HCT116 (cell line): ENCODE results near the gene KCNMB4. TPM values are rescaled to one million over a fixed set of nuclear protein-coding genes. Genes with fewer than 3 reads are reported as not detected.

Experiments
- ATAC-seq: fragments of 200-7000 bp; cut with Tn5 transposase; 2 replicates; pipeline ENCODE4 v1.9.1; 2020; ENCODE audit warnings: mild to moderate bottlenecking, moderate library complexity
- BruUV-seq: library from RNA; stranded (reverse); fragments of 400-500 nt; replicated peaks from 2 replicates; lab custom pipeline; 2021; lab: Mats Ljungman, UMichigan
- CTCF ChIA-PET: fragments of 300-600 bp; sonication (Branson Sonifier 250); formaldehyde crosslinking; loops from one replicate; lab custom pipeline; 2021; ENCODE audit warnings: antibody characterized with exemption; lab: Charles Lee
- POLR2A ChIA-PET: fragments of 300-600, 350-600 bp; sonication (Branson Sonifier 250); formaldehyde crosslinking; loops from one replicate; lab custom pipeline; 2021; ENCODE audit warnings: antibody characterized with exemption; lab: Charles Lee
- RAD21 ChIA-PET, 2 experiments: fragments of 300-600 bp; sonication (Branson Sonifier 250); formaldehyde crosslinking; loops; one replicate each; lab custom pipeline; 2023; ENCODE audit warnings: low total read pairs in 2 of 2; ENCODE audit not compliant: uncharacterized antibody in 2 of 2, unreplicated experiment in 2 of 2, low non-redundant PET in 1 of 2; lab: Charles Lee
- DNase-seq: peaks from one replicate; pipeline ENCODE4 v3.0.0-alpha.2; 2010; ENCODE audit warnings: low read depth, low spot score
- H2AFZ ChIP-seq: fragments of 200-600 bp; shearing (Covaris generic), sonication (generic); 2 replicates; pipeline ENCODE4 v1.6.1; 2017; ENCODE audit warnings: low read depth, mixed run types, mixed read lengths, antibody characterized with exemption, low read length; ENCODE audit not compliant: poor library complexity, severe bottlenecking
- H3K27ac ChIP-seq: 2 replicates; pipeline ENCODE4 v1.5.1; 2012; ENCODE audit warnings: low read depth, low read length
- H3K27me3 ChIP-seq: fragments of 200-600 bp; sonication (generic); 2 replicates; pipeline ENCODE4 v1.6.1; 2016; ENCODE audit warnings: mixed run types, low read length, mixed read lengths; ENCODE audit not compliant: insufficient read depth
- H3K36me3 ChIP-seq, 2 experiments: fragments of 200-500 bp in 1 of 2; fragments of 200-600 bp in 1 of 2; sonication (Bioruptor generic) in 1 of 2; sonication (generic) in 1 of 2; 2 replicates each; pipeline versions ENCODE4 v1.5.1 to v1.6.1; 2014 to 2016; ENCODE audit warnings: low read length in 2 of 2, inconsistent platforms in 1 of 2, mixed read lengths in 1 of 2, mixed run types in 1 of 2; ENCODE audit not compliant: insufficient read depth in 2 of 2, control insufficient read depth in 1 of 2
- H3K4me1 ChIP-seq, 2 experiments: fragments of 200-600 bp in 1 of 2; sonication (generic) in 1 of 2; 2 replicates each; pipeline versions ENCODE4 v1.5.1 to v1.6.1; 2012 to 2017; ENCODE audit warnings: low read length in 2 of 2, inconsistent platforms in 1 of 2, mild to moderate bottlenecking in 1 of 2, mixed read lengths in 1 of 2, mixed run types in 1 of 2, moderate library complexity in 1 of 2; ENCODE audit not compliant: insufficient read depth in 2 of 2, control insufficient read depth in 1 of 2
- H3K4me2 ChIP-seq: fragments of 200-600 bp; sonication (generic); 2 replicates; pipeline ENCODE4 v1.6.1; 2017; ENCODE audit warnings: mixed run types, low read length, mixed read lengths
- H3K4me3 ChIP-seq, 2 experiments: fragments of 200-600 bp in 1 of 2; sonication (generic) in 1 of 2; replicated peaks in 1 of 2; 2 replicates each; pipeline ENCODE4 v1.5.1; 2011 to 2016; ENCODE audit warnings: low read length in 2 of 2, control low read depth in 1 of 2, low read depth in 1 of 2, mild to moderate bottlenecking in 1 of 2, mixed read lengths in 1 of 2, mixed run types in 1 of 2
- H3K79me2 ChIP-seq: fragments of 200-600 bp; sonication (generic); 2 replicates; pipeline ENCODE4 v1.6.1; 2017; ENCODE audit warnings: mild to moderate bottlenecking, mixed run types, low read length, moderate library complexity, mixed read lengths; ENCODE audit not compliant: insufficient read depth
- H3K9ac ChIP-seq: fragments of 200-600 bp; sonication (generic); 2 replicates; pipeline ENCODE4 v1.6.1; 2016; ENCODE audit warnings: low read length, mixed read lengths
- H3K9me2 ChIP-seq: fragments of 200-600 bp; sonication (generic), shearing (Covaris generic); 2 replicates; pipeline ENCODE4 v1.6.1; 2017; ENCODE audit warnings: mixed run types, mild to moderate bottlenecking, moderate library complexity; ENCODE audit not compliant: insufficient read depth
- H3K9me3 ChIP-seq, 2 experiments: fragments of 200-500 bp in 1 of 2; fragments of 200-600 bp in 1 of 2; sonication (Bioruptor generic) in 1 of 2; sonication (generic) in 1 of 2; 2 replicates each; pipeline ENCODE4 v1.6.1; 2014 to 2017; ENCODE audit warnings: low read length in 2 of 2, mixed read lengths in 2 of 2, inconsistent platforms in 1 of 2, low read depth in 1 of 2, mild to moderate bottlenecking in 1 of 2, mixed run types in 1 of 2, moderate library complexity in 1 of 2; ENCODE audit not compliant: control insufficient read depth in 1 of 2, insufficient read depth in 1 of 2
- H4K20me1 ChIP-seq: fragments of 200-600 bp; sonication (generic), shearing (Covaris generic); 2 replicates; pipeline ENCODE4 v1.6.1; 2017; ENCODE audit warnings: mixed run types, mild to moderate bottlenecking, moderate library complexity; ENCODE audit not compliant: insufficient read depth
- CBX3 ChIP-seq: IDR thresholded peaks from 2 replicates; pipeline ENCODE4 v1.6.1; 2012; ENCODE audit warnings: low read depth
- CTCF ChIP-seq, 3 experiments: fragments of 200-600 bp in 1 of 3; sonication (generic) in 1 of 3; IDR thresholded peaks in 2 of 3; conservative IDR thresholded peaks in 1 of 3; 2 replicates each; pipeline ENCODE4 v1.5.1; 2012 to 2017; ENCODE audit warnings: low read depth in 2 of 3, low read length in 2 of 3, antibody characterized with exemption in 1 of 3, borderline replicate concordance in 1 of 3, control low read depth in 1 of 3, mild to moderate bottlenecking in 1 of 3, mixed read lengths in 1 of 3, mixed run types in 1 of 3, moderate library complexity in 1 of 3; ENCODE audit not compliant: insufficient read depth in 1 of 3
- EGR1 ChIP-seq: IDR thresholded peaks from 2 replicates; pipeline ENCODE4 v1.6.1; 2012; ENCODE audit warnings: low read depth
- ELF1 ChIP-seq: IDR thresholded peaks from 2 replicates; pipeline ENCODE4 v1.6.1; 2012; ENCODE audit warnings: low read depth, borderline replicate concordance
- EZH2 ChIP-seq: fragments of 200-600 bp; sonication (generic); IDR thresholded peaks from 2 replicates; pipeline ENCODE4 v1.6.1; 2017; ENCODE audit warnings: antibody characterized with exemption, mixed run types
- FOSL1 ChIP-seq: IDR thresholded peaks from 2 replicates; pipeline ENCODE4 v1.6.1; 2012; ENCODE audit warnings: low read depth
- JUND ChIP-seq: IDR thresholded peaks from 2 replicates; pipeline ENCODE4 v1.6.1; 2012
- POLR2A ChIP-seq: IDR thresholded peaks from 2 replicates; pipeline ENCODE4 v1.7.0; 2011; ENCODE audit warnings: borderline replicate concordance; ENCODE audit not compliant: insufficient read depth, insufficient read length; ENCODE audit errors: extremely low read depth
- POLR2AphosphoS5 ChIP-seq: IDR thresholded peaks from 2 replicates; pipeline ENCODE4 v1.6.1; 2011; ENCODE audit warnings: mild to moderate bottlenecking, low read depth, low read length, moderate library complexity
- REST ChIP-seq: IDR thresholded peaks from 2 replicates; pipeline ENCODE4 v1.6.1; 2012; ENCODE audit warnings: low read depth
- SIN3A ChIP-seq: IDR thresholded peaks from 2 replicates; pipeline ENCODE4 v1.6.1; 2012; ENCODE audit warnings: low read depth
- SP1 ChIP-seq: IDR thresholded peaks from 2 replicates; pipeline ENCODE4 v1.6.1; 2012; ENCODE audit warnings: low read depth
- SRF ChIP-seq: IDR thresholded peaks from 2 replicates; pipeline ENCODE4 v1.6.1; 2012; ENCODE audit warnings: low read depth
- TCF7L2 ChIP-seq: IDR thresholded peaks from 2 replicates; pipeline ENCODE4 v1.7.0; 2011; ENCODE audit warnings: borderline replicate concordance, inconsistent platforms; ENCODE audit not compliant: insufficient read depth, insufficient read length; ENCODE audit errors: extremely low read depth
- YY1 ChIP-seq: IDR thresholded peaks from 2 replicates; pipeline ENCODE4 v1.6.1; 2011; ENCODE audit warnings: low read length, low read depth, moderate library complexity, mild to moderate bottlenecking; ENCODE audit not compliant: insufficient replicate concordance; ENCODE audit errors: extremely low read depth
- ZBTB33 ChIP-seq: IDR thresholded peaks from 2 replicates; pipeline ENCODE4 v1.6.1; 2011; ENCODE audit warnings: mild to moderate bottlenecking, low read length, moderate library complexity; ENCODE audit not compliant: insufficient replicate concordance; ENCODE audit errors: extremely low read depth
- ZFX ChIP-seq: fragments of 450-650 bp; IDR thresholded peaks from 2 replicates; pipeline ENCODE4 v1.6.1; 2017
- ZNF274 ChIP-seq: fragments of 200-500 bp; sonication (Bioruptor generic); IDR thresholded peaks from 2 replicates; pipeline ENCODE4 v1.6.1; 2014; ENCODE audit warnings: mild to moderate bottlenecking, low read depth, low read length, inconsistent platforms
- intact Hi-C: fragments of 100-400 bp; cut with micrococcal nuclease; formaldehyde crosslinking; loops from 2 replicates; pipeline ENCODE4 v1.10.0; 2022
- total RNA-seq: library from RNA; stranded (reverse); gene quantifications from one replicate; pipeline ENCODE4 v1.2.1, GENCODE V29; 2021; ENCODE audit not compliant: unreplicated experiment
- TF ChIP-seq, protein P1 (sequence below): IDR thresholded peaks from 2 replicates; pipeline ENCODE4 v1.6.1; 2012

The KCNMB4 gene
- total RNA-seq, 1 experiment from 2014 or later: 5.0 TPM

DNA sequence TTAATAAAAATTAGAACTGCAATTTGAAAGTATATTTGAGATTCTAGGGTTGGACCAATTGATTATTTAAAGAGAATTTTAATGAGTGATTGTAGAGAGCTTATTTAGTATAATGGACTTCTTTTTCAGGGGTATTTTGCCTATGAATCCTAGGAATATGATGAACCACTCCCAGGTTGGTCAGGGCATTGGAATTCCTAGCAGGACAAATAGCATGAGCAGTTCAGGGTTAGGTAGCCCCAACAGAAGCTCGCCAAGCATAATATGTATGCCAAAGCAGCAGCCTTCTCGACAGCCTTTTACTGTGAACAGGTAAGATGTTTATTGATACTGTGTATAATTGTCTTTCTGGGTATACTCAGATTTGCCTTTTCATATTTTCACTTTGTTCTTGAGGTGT lies 35.9 kb upstream of the KCNMB4 start:
- 0 out of 2 replicates have a peak, but pooled peaks cover 8% of the 10 kb centered on the region for H3K79me2 ChIP-seq
- H3K36me3 ChIP-seq: no peaks in the 10 kb centered on the region; a peak in 1 of 4 replicates
- BruUV-seq: no TSS peak
- no peak overlapping the region for H3K9ac ChIP-seq
- no peak overlapping the region for H3K27ac ChIP-seq
- ChIA-PET CTCF (no interaction called here), RAD21 (no interaction called here), POLR2A (no interaction called here)
- no peak for ATAC-seq
- TF ChIP-seq POLR2A: no peak
- no peak for TF ChIP-seq ZNF274
- TF ChIP-seq YY1: no peak
- TF ChIP-seq CBX3: no peak
- no peak for TF ChIP-seq CTCF (IDR thresholded peaks at IDR 0.05 in 2 of 3, conservative IDR thresholded peaks at IDR 0.05 in 1 of 3; ENCODE audit: borderline replicate concordance in 1 of 3, insufficient read depth in 1 of 3, low read depth in 2 of 3, low read length in 2 of 3)
- TF ChIP-seq ELF1: no peak
- no peak for TF ChIP-seq POLR2AphosphoS5
- no peak for TF ChIP-seq ZBTB33
- no peak for TF ChIP-seq JUND
- TF ChIP-seq FOSL1: no peak
- TF ChIP-seq SRF: no peak
- TF ChIP-seq, protein P1, sequence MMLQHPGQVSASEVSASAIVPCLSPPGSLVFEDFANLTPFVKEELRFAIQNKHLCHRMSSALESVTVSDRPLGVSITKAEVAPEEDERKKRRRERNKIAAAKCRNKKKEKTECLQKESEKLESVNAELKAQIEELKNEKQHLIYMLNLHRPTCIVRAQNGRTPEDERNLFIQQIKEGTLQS: no peak
- TF ChIP-seq ZFX: no peak
- TF ChIP-seq SP1: no peak
- no peak for TF ChIP-seq SIN3A
- TF ChIP-seq EZH2: no peak
- no peak for TF ChIP-seq EGR1
- no peak for TF ChIP-seq TCF7L2
- TF ChIP-seq REST: no peak
- H3K27me3 ChIP-seq: no peaks in the 10 kb centered on the region
- H3K9me2 ChIP-seq: no peaks in the 10 kb centered on the region
- no peaks in the 10 kb centered on the region for H4K20me1 ChIP-seq
- no peak overlapping the region for H3K4me3 ChIP-seq
- no peak overlapping the region for H3K4me2 ChIP-seq
- intact Hi-C loops: no loop called here
- H2AFZ ChIP-seq: no peak overlapping the region
- no peaks in the 10 kb centered on the region; a peak in 1 of 4 replicates for H3K9me3 ChIP-seq
- no peak for DNase-seq
- H3K4me1 ChIP-seq: peaks cover 0 to 9% of the 10 kb centered on the region in 2 experiments; a peak in 1 of 4 replicates
